Stimulated activated CD8-positive, alpha-beta memory T cell treated with anti-CD3 and anti-CD28 coated beads, Interleukin-7, amount 100 ng/mL, for 24 hours (primary cell): ENCODE results near the gene CLIC3.

ENCODE experiments used
- DNase-seq: peaks from one replicate; pipeline ENCODE4 v3.0.0-alpha.2; 2020; ENCODE audit warnings: low read depth

The CLIC3 gene

DNA sequence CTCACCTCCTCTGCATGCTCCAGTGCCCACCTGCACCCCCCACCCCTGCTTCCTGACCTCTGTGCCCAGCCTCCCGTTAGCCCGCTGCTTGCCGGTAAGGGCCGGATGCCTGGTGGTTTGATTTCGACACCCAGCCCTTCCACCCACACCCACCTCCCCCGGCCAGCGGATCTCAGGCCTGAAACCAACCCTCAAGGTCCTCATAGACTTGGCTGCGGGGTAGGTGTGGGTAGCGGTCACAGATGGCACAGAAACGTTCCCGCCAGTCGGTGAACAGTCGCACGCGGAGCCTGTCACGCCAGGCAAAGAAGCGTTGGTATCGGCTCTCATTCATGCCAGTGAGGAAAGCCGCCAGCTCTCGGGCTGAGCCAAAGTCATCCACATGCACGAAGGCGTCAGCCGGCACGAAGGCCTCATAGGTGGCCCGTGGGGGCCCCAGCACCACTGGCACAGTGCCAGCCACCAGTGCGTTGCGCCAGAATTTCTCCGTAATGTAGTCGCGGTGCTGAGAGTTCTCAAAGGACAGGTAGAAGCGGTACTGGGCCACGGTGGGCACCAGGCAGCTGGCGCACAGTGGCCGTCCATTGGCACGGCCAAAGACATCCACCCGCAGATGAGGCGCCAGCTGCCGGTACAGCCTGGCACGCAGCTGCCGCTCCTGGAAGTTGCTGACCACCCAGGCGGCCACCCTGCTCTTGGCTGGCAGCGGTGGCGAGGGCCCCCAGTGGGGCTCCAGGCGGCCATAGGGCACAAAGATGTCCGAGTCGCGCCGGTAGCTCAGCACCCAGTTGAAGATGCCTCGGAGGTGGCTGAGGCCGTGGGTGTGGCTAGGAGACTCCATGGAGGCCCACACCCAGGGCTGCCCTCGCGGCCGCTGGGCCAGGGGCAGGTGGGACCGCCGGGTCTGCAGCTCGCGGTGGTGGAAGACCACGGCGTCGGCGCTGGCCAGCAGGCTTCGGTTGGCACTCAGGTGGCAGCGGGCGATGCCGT is 34.5 kb upstream of the CLIC3 start:
- DNase-seq = no peak

DNA sequence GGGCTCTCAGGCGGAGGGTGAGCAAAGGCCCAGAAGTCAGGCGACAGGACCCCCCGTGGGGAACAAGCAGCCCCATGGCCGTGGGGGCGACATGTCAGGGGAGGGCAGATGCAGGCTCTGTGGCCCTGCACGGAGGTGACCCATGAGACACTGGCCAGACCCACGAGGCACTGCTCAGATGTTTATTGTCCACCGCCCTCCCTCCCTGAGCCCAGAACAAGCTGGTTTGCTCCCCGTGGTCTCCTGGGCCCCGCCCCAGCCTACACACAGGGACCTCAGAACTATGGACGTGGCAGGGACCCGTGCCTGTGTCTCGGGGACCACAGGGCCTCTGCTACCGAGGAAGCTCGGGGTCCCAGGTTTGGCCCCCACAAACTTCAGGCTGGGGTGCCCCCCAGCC is 33.6 kb upstream of the CLIC3 start:
- no peak for DNase-seq

DNA sequence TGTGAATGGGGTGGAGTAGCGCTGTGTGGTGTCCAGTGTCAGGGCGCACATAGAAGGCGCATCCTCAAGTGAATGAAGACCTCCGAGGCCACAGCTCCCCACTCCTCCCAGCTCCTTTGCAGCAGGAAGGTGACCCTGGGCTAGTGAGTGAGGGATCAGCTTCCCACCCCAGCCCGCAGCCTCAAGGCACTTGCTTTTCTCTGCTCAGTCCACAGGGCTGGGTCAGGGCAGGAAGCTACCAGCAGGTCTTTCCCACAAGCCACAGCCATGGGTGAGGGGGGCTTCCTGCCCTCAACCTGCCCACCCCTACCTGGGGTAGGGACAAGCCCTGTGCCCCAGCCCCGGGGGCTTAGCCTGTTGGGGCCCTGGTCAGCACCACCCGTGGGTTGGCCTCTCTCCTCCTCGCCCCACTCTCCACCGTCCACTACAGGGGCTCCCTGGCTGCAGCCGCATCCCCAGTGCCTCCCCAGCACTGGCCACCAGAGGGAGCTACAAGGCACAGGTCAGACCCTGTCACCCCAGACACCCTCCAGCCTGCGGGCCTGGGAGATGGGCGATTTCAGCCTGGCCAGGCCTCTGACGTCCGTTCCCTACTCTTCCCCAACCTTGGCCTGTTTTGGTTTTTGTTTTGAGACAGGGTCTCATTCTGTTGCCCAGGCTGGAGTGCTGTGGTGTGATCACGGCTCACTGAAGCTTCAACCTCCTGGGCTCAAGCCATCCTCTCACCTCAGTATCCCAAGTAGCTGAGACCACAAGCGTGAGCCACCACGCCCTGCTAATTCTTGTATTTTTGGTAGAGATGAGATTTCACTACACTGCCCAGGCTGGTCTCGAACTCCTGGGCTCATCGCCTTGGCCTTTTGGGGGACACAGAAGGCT is 32.9 kb upstream of the CLIC3 start:
- DNase-seq = peak; percentile 64

DNA sequence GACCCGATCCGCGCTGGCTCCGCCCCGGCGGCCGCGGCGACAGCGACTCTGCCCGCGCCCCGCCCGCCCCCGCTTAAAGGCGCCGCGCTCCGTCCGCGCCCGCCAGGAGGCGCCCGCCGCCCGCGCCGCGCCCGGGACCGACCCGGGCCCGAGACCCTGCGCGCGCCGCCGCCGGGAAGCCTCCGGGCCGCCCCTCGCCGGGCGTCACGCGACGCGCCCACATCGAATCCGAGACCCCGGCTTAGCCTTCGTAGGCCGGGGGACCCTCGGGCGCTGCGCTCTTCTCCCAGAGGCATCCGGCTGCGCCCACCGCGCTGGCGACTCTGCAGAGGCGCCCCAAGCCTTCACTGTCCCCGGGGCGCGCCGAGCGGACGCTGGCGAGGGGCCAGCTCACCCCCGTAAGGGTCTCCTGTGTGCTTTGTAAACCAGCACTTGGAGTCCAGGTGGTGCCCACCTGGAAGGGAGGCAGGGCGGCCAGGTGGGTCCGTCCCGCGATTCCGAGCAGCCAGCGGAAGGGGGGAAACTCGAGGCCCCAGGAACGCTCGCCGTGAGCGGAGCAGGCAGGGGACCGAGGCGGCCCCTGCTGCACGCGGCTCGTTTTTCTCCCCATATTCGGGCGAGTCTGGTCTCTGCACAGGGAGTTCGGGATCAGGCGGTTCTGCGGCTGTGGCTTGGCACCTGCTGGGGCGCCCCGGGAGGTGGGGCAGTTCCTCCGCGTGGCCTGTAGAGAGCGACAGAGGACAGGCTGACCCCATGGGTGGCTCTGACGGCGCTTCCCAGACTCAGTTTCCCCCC is 32.1 kb upstream of the CLIC3 start:
- DNase-seq = no peak

DNA sequence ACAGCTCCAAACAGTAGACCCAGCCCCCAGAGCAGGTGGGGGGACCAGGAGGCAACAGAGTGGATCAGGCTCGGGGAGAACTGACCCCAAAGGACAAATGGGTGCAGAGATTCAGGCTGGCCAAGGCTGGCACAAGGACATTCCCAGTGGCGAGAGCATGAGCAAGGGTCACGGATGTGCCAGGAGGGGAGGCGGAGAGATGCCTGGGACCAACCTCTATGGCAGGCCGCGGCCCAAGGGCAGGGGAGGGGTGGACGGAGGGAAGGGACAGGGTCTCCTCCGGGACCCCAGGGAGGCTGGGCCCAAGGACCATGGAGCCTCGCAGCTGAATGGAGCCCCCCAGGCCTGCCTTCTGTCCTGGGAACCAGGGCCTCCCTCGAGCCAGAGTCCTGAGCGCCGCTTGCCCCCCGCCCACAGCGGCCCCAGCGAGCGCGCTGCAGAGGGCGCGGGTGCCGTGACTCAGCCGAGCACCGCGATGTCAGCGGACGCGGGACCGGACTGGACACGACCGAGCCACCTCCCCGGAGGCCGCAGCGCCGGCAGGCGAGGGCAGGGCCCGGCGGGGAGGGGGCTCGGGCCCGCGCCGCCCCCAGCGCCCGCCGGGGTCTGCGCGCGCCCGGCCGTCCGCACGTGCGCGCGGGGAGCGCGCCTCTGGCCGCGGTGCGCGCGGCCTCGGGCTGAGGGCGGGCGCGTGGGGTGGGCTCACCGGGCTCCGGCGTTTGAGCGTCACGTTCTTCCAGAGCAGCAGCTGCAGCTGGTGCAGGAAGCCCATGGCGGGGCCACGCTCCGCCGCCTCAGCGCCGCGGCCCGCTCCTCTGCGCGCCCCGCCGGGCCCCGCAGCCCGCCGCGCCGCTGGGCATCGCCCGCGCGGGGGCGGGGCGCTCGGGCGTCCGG is 31.2 kb upstream of the CLIC3 start, which contains the start of gene ABCA2:
TSS of gene ABCA2 (minus strand) at position 869 of the 894 bp plus-strand sequence. CDS start at position 772, 97 bp downstream.
- no peak for DNase-seq

DNA sequence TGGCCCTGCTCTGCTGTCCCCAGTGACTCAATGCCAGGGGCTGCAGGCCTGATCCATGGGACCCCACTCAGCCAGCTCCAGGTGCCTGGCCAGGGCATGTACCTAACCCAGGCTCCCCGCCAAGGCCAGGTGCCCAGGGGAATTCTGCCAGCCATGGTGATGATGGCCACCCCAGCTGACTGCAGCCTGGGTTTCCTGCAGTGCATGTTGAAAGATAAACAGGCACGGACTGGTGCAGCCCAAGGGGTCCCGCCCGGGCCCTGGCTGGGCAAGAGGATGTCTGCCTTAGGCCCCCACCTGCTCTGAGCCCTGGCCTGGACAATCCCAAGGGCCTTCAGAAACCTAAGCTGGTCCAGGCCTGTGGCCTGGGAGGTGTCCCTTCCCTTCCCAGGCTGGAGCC is 30.5 kb upstream of the CLIC3 start:
- DNase-seq = no peak

DNA sequence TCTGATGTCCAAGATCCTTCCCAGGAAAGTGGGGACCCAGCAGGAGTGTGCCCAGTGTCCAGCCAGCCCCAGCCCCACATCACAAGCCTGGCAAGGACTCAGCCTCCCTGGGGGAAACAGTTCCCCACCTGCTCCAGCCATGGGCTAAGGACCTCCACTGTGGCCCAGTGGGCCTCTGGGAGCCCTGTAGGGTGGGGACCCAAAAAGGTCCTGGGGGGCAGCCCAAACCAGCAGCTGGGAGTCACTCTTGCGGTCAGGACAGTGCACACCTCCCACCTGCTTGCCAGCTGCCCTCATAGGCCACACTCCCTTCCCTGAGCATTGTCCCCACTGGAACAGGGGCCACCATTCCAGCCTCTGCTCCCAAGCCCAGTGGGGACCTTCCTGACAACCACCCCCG is 30.0 kb upstream of the CLIC3 start:
- no peak for DNase-seq

DNA sequence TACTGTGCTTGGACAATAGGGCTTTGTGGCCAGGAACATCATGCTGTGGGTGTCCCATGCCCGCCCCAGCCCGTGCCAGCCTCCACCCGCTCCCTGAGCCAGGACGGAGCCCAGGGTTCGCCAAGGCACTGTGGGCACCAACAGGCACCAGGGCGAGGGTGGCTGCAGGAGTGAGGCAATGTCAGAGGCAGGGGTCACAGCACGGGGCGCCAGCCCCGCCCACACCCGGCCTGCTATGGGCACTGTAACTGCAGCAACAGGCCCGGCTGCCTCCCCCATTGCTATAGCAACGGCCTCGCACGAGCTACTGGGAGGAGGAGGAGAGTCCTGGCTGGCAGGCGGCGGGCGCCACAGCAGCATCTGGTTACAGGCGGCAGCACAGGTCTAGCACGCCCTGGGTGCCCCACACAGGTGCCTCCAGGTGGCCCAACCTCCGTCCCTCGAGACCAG is 29.2 kb upstream of the CLIC3 start:
- no peak for DNase-seq

DNA sequence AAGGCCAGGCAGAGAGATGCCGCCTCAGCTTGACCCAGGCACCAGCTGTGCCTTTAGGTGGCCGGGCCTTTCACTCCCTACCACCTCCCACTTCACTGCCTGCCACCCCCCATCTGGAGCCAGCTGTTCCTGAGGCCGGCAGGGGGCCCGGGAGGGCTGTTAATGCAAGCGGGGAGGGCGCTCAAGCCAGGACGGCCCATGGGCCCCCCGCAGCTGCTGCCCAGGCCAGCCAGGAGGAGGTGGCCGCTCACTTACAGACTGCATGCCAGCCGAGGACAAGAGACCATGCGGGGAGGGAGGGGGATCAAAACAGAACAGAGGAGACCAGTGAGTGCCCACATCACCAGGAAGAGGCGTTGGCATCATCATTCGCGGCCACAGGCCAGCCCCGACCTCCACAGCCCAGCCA is 27.2 kb upstream of the CLIC3 start:
- DNase-seq = no peak

DNA sequence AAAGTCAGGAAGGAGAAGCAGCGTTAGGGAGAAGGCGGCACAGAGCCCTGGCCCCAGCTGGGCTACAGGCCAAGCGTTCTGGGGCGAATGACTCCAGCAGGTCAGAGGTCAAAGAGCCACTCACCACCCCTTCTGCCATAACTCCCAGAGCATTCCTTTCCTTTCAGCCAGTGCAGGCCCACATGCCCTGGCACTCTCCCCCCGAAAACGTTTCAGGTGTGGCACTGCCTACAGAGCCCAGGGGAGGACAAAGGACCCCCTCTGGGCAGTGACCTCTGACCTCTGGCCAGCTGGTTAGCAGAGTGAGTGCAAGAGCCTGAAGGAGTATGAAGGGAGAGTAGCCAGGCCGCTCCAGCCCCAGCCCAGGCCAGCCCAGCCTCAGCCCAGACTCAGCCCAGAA is 26.8 kb upstream of the CLIC3 start:
- DNase-seq = no peak

DNA sequence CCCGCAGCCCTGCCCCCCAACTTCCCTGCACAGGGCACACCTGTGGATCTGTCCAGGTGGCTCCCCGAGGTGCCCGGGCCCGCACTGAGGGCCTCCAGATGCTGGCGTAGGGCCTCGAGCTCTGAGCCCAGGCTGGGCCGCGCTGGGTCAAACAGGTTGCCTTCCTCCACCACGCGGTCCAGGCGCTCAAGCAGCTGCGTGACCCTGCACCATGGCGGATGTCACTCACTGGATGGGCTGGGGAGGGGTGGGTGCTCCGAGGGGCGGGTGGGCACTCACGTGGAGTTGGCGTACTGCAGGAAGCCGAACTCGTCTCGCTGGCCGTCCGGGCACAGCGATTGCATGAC is 26.3 kb upstream of the CLIC3 start:
- DNase-seq = no peak

DNA sequence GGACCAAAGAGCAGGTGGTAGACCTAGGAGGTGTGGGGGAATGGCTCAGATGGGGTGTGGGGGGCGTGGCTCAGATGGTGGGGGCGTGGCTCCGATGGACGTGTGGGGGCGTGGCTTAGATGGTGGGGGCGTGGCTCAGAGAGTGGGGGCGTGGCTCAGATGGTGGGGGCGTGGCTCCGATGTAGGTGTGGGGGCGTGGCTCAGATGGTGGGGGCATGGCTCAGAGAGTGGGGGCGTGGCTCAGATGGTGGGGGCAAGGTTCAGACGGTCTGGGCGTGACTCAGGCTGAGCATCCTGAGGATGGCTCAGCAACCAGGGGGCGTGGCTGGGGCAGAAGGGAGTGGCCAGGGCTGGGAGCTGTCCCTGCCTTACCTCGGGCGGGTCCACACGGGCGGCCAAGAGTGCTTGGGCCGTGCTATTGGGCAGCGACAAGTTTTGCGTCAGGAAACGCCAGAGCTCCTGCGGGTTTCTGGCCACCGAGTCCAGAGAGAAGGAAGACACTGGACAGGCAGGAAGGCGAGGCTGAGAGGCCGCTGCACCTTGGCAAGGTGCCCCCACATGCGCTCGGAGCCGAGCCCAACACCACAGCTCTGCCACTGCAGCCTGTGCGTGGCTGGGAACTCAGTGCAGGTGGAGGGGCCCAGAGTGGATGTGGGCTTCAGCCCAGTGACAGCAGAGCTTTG is 25.8 kb upstream of the CLIC3 start:
- DNase-seq = peak; percentile 60

DNA sequence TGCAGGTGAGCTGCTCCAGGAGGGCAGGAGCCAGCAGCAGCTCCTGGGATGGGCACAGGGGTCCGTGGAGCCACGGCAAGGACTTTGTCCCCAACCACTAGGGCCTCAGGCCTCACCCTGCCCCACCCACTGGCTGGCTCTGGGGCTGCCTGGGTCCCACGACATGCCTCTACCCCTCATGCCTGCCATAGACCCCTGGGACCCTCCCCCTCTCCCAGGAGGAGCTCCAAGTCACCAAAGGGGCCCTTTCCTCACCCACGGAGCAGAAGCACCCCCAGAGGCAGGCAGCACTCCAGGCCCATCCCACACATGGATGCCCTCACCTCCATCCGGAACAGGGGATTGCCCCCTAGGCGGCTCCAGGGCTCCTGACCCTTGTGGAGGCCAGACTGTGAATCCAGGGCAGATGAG is 25.2 kb upstream of the CLIC3 start:
- DNase-seq = no peak

DNA sequence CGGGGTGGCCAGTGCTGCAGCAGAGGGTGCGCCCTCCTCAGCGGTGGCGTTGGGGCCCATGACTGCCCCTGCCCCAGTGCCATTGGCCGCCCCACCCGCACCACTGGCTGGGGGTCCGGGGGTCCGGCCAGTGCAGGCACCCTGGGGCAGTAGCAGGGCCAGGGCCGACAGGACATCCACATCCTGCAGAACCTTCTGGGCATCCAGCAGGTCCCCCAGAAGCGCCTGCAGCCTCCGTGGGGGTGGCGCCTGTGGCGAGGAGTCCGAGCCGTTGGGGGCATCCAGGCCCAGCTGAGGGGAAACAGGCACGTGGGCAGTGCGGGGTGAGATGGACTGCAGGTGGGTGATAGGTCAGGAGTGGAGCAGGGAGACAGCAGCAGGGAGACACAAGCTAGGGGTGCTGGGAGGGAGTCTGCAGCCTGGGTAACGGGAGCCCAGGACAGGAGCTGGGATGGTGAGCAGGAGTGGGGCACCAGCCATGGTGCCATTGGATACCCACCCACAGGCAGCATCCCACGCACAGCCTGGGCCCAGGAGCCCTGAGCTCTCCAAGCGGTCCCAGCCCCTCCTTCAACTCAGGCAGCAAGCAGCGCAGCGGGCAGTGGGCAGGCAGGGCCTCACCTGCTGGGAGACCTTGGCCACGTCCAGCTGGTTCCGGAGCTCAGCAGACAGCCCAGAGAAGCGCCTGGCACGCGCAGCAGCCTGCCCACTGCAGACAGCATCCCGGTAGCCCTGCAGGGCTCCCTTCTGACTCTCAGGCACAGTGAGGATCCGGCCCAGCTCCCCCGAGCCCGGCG is 24.6 kb upstream of the CLIC3 start:
- no peak for DNase-seq

DNA sequence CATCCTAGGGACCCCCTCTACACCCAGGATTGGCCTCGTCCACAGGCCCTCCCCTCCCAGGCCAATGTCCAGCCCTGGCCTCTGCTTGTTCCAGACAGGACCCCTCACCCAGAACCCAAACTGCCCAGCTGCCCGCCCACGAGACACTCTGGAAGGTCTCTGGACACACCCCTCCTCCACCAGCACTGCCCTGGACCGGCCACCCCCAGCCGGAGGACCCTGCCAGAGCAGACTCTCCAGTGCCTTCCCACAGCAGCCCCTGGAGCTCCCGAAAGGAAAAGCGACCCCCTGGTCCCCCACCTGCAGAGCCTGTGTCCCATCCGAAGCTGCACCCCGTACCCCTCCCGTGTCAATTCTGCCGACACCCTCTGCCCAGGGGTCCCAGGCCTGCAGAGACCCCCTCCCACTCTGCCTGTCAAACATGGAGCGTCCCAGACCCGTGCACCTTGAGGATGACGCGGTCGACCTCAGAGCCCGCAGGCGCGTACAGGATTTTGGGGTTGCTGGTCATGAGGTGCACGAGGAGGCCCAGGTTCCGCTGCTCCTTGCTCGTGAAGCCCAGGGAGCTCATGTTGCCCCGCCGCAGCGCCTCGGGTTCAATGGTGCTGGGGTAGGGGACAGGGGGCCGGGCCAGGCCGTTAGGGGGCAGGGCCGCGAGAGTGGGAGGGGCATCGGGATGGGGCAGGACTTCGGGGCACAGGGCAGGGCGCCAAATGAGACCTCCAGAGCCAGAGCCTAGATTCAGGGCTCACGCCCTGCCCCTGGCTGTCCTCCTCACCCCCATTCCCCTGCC is 23.7 kb upstream of the CLIC3 start:
- no peak for DNase-seq

DNA sequence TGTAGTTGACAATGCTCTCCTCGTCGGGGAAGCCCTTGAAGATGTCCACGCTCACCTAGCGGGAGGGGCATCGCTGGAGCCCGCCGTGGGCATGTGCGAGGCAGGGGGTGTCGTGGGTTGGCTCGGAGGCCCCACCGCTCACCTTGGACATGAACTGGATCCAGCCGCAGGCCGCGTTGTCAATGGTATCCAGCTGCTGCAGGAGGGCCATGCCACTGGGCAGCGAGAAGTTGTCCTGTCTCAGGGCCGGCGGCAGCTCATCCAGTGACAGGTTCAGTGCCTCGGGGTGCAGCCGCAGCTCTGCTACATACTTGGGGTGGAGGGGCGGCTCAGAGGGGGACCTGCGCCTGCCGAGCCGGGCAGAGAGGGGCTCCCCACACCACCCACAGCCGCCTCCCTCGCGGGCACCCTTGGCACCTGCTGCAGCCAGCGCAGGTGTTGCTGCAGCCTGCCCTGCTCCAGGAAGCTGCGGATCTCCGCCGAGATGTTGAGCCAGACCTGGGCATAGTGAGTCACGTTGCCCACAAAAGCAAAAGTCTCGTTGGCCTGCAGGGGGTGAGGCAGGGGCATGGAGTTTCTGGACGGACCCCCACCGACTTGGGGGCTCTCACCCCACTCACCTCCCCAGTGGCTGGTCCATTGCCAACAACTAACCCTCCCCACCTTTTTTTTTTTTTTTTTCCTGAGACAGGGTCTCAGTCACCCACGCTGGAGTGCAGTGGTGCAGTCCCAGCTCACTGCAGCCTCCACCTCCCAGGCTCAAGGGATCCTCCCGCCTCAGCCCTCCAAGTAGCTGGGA is 22.6 kb upstream of the CLIC3 start:
- DNase-seq = no peak

DNA sequence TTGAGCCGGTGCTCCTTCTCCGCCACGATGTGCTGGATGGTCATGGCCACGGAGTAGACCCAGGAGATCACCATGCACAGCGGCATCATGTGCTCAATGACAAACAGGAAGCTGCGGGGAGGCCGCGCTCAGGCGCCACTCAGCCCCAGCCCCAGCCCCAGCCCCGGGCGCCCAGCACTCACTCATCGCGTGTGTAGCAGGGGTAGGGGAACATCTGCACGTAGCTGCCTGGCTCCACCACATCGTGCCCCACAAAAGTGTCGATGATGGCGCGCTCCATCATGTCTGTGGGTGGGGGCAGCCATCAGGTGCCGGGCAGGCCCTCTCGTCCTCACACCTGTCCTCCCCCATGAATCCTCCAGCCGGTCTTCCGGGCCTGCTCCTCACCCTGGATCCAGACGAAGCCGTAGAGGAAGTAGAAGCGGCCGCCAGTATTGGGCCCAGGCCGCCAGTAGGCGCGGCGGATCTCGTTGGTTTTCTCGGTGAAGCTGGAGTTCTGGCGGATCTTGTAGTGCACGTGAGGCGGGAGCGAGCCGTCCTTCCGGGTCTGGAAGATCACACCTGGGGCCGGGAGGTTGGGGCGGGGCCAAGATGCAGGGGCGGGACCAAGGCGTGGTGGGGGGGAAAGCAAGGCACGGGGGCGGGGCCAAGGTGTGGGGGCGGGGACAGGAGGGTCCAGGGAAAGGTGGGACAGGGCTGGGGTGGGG is 21.6 kb upstream of the CLIC3 start:
- DNase-seq = no peak
